Measurements from ENCODE around the gene PTH1R.

The PTH1R gene

GRCh38 chr3:46917257-46917656 lies 39.7 kb downstream of the PTH1R start:
- DNase-seq = no peak

GRCh38 chr3:46918202-46918601 lies 40.7 kb downstream of the PTH1R start:
- DNase-seq = no peak

GRCh38 chr3:46918634-46919033 lies 41.1 kb downstream of the PTH1R start:
- DNase-seq = no peak

GRCh38 chr3:46921041-46921440 lies 43.5 kb downstream of the PTH1R start:
- no peak for DNase-seq

- no peak for DNase-seq
These were observed 44.4 kb downstream of the PTH1R start for GRCh38 chr3:46921871-46922271.

- DNase-seq = no peak
These were observed 44.9 kb downstream of the PTH1R start for GRCh38 chr3:46922426-46922825.

GRCh38 chr3:46922871-46923558 lies 45.5 kb downstream of the PTH1R start:
- no peak for DNase-seq

- peak; percentile 29 for DNase-seq
These were observed 46.2 kb downstream of the PTH1R start for GRCh38 chr3:46923559-46924350.

- DNase-seq = no peak
These were observed 47.5 kb downstream of the PTH1R start for GRCh38 chr3:46924921-46925584.

GRCh38 chr3:46925585-46925934 lies 48.0 kb downstream of the PTH1R start:
- no peak for DNase-seq

GRCh38 chr3:46926039-46926438 lies 48.5 kb downstream of the PTH1R start:
- no peak for DNase-seq

GRCh38 chr3:46926447-46926846 lies 48.9 kb downstream of the PTH1R start:
- no peak for DNase-seq

- peak; percentile 30 for DNase-seq
These were observed 49.6 kb downstream of the PTH1R start for GRCh38 chr3:46926871-46927717.

- DNase-seq = no peak
These were observed 50.2 kb downstream of the PTH1R start for GRCh38 chr3:46927718-46928073.

GRCh38 chr3:46928282-46928681 lies 50.8 kb downstream of the PTH1R start:
- DNase-seq = no peak

GRCh38 chr3:46929324-46929723 lies 51.8 kb downstream of the PTH1R start:
- no peak for DNase-seq

GRCh38 chr3:46930166-46930944 lies 52.8 kb downstream of the PTH1R start:
- DNase-seq = no peak

- DNase-seq = no peak
These were observed 53.5 kb downstream of the PTH1R start for GRCh38 chr3:46930945-46931403.

GRCh38 chr3:46931631-46932331 lies 54.3 kb downstream of the PTH1R start:
- no peak for DNase-seq

GRCh38 chr3:46932455-46933225 lies 55.1 kb downstream of the PTH1R start:
- no peak for DNase-seq

- DNase-seq = no peak
These were observed 55.7 kb downstream of the PTH1R start for GRCh38 chr3:46933261-46933660.
